K562 (cell line): Measurements from ENCODE around the gene ENKD1. TPM values are rescaled to one million over a fixed set of nuclear protein-coding genes. Genes with fewer than 3 reads are reported as not detected.

Experiments
- ATAC-seq: fragments of 200-7000 bp; cut with Tn5 transposase; 3 replicates; pipeline ENCODE4 v1.9.1; 2020; ENCODE audit warnings: moderate library complexity
- BruUV-seq: library from RNA; stranded (reverse); fragments of 400-500 nt; replicated peaks from 2 replicates; lab custom pipeline; 2021; lab: Mats Ljungman, UMichigan
- CTCF ChIA-PET: fragments of 300-600 bp; formaldehyde crosslinking; extraction: SDS; loops from one replicate; lab custom pipeline; 2021; ENCODE audit warnings: low intra/inter-chr PET ratio; lab: Yijun Ruan, JAX
- POLR2A ChIA-PET: fragments of 300-600, 350-650 bp; sonication (Branson Sonifier 250); formaldehyde crosslinking; extraction: SDS; loops from one replicate; lab custom pipeline; 2021; ENCODE audit warnings: antibody characterized with exemption, inconsistent platforms; lab: Yijun Ruan, JAX
- DNase-seq, 4 experiments: peaks; one replicate each; pipeline versions ENCODE4 v3.0.0 to v3.0.0-alpha.2; 2011 to 2018; ENCODE audit warnings: low spot score in 3 of 4, mixed read lengths in 3 of 4; ENCODE audit errors: extremely low read depth in 1 of 4
- FAIRE-seq: peaks from 2 replicates; lab custom pipeline; 2011; peaks lifted over from hg19 to GRCh38; lab: Jason Lieb, UNC
- H2AFZ ChIP-seq: 2 replicates; pipeline ENCODE4 v1.6.0; 2011; ENCODE audit warnings: low read depth, low read length, control low read depth, inconsistent platforms
- H3K27ac ChIP-seq: fragments of 200-600 bp; 3 replicates; pipeline ENCODE4 v1.8.0; 2011; ENCODE audit warnings: low read depth, mild to moderate bottlenecking, control low read depth, inconsistent platforms, low read length, moderate library complexity, mixed read lengths; ENCODE audit errors: extremely low read depth
- H3K27me3 ChIP-seq, 2 experiments: fragments of 300-600 bp in 1 of 2; 2 replicates in 1 of 2; 3 replicates in 1 of 2; pipeline versions ENCODE4 v1.6.0 to v1.8.0; 2011; ENCODE audit warnings: inconsistent platforms in 2 of 2, low read length in 2 of 2, mild to moderate bottlenecking in 1 of 2, mixed read lengths in 1 of 2, moderate library complexity in 1 of 2; ENCODE audit not compliant: control insufficient read depth in 2 of 2, insufficient read depth in 2 of 2
- H3K36me3 ChIP-seq: fragments of 300-600 bp; 3 replicates; pipeline ENCODE4 v1.8.0; 2011; ENCODE audit warnings: mild to moderate bottlenecking, low read length, inconsistent platforms; ENCODE audit not compliant: control insufficient read depth, insufficient read depth
- H3K4me1 ChIP-seq, 2 experiments: fragments of 200-600 bp in 1 of 2; replicated peaks in 1 of 2; 2 replicates in 1 of 2; 3 replicates in 1 of 2; pipeline versions ENCODE4 v1.5.1 to v1.8.0; 2011; ENCODE audit warnings: inconsistent platforms in 2 of 2, low read length in 2 of 2, mild to moderate bottlenecking in 1 of 2, mixed read lengths in 1 of 2, moderate library complexity in 1 of 2; ENCODE audit not compliant: control insufficient read depth in 2 of 2, insufficient read depth in 2 of 2
- H3K4me2 ChIP-seq: 2 replicates; pipeline ENCODE4 v1.6.1; 2011; ENCODE audit warnings: low read length, control low read depth, inconsistent platforms, mixed read lengths; ENCODE audit not compliant: insufficient read depth
- H3K4me3 ChIP-seq: fragments of 200-600 bp; sonication (generic), shearing (Covaris generic); 2 replicates; pipeline ENCODE4 v1.5.1; 2016; ENCODE audit warnings: control low read depth, inconsistent platforms
- H3K79me2 ChIP-seq: fragments of 200-600 bp; 3 replicates; pipeline ENCODE4 v1.8.0; 2011; ENCODE audit warnings: low read length, inconsistent platforms; ENCODE audit not compliant: control insufficient read depth, insufficient read depth
- H3K9ac ChIP-seq, 2 experiments: 2 replicates each; pipeline versions ENCODE4 v1.6.0 to v1.6.1; 2011; ENCODE audit warnings: low read depth in 2 of 2, low read length in 2 of 2, control low read depth in 1 of 2, inconsistent platforms in 1 of 2, mild to moderate bottlenecking in 1 of 2, mixed read lengths in 1 of 2; ENCODE audit not compliant: insufficient read depth in 1 of 2
- H3K9me1 ChIP-seq: one replicate; pipeline ENCODE4 v1.6.0; 2011; ENCODE audit warnings: inconsistent platforms, mild to moderate bottlenecking, low read length, moderate library complexity; ENCODE audit not compliant: control insufficient read depth, insufficient read depth
- H3K9me3 ChIP-seq: replicated peaks from 2 replicates; pipeline ENCODE4 v1.5.1; 2011; ENCODE audit warnings: low read depth, low read length, inconsistent platforms; ENCODE audit not compliant: control insufficient read depth, insufficient read depth
- H4K20me1 ChIP-seq: replicated peaks from 2 replicates; pipeline ENCODE4 v1.6.1; 2011; ENCODE audit warnings: low read length, inconsistent platforms, mixed read lengths; ENCODE audit not compliant: control insufficient read depth, insufficient read depth
- EP400 ChIP-seq: fragments of 450-650 bp; IDR thresholded peaks from 2 replicates; pipeline ENCODE4 v1.6.1; 2017; ENCODE audit warnings: antibody characterized with exemption, mild to moderate bottlenecking, moderate library complexity
- NFATC3 ChIP-seq: fragments of 450-650 bp; IDR thresholded peaks from 2 replicates; pipeline ENCODE4 v1.6.1; 2017; ENCODE audit warnings: mild to moderate bottlenecking
- ZFP1 ChIP-seq: fragments of 450-650 bp; formaldehyde crosslinking; IDR thresholded peaks from 2 replicates; pipeline ENCODE4 v1.4.0; 2020; ENCODE audit warnings: mild to moderate bottlenecking, mixed read lengths
- ZNF121 ChIP-seq: sonication (generic); formaldehyde crosslinking; conservative IDR thresholded peaks from 2 replicates; pipeline ENCODE4 v1.8.0; 2022; ENCODE audit warnings: missing genetic modification reagents
- WGBS: fragments of 100-300 bp; shearing (Covaris generic); methylation state at CpG from one replicate; pipeline ENCODE4 v1.1.6; 2016; ENCODE audit warnings: low coverage, mixed read lengths; ENCODE audit not compliant: insufficient coverage; ENCODE audit errors: missing lambda C conversion rate; 5-methylcytosine and 5-hydroxymethylcytosine counted together
- in situ Hi-C: fragments of 300-500 bp; cut with MboI; formaldehyde crosslinking; loops from 4 replicates; pipeline ENCODE4 v1.15.0; 2018; ENCODE audit warnings: inconsistent platforms, mixed read lengths
- intact Hi-C: fragments of 100-400 bp; cut with micrococcal nuclease; formaldehyde crosslinking; loops from 2 replicates; pipeline ENCODE4 v1.14.2; 2022
- polyA plus RNA-seq, 8 experiments: library from polyadenylated mRNA; depleted of rRNA in 4 of 8; stranded (reverse) in 5 of 8; unstranded in 3 of 8; fragments of >200 nt; fragmentation: Nextera tagmentation in 2 of 8; fragmentation: Illumina TruSeq in 1 of 8; extraction: Ambion mirVana in 2 of 8; extraction: Trizol in 1 of 8; gene quantifications; 2 replicates each; pipeline versions ENCODE4 v1.2.1 to v1.2.3, GENCODE V29; 2011 to 2014; ENCODE audit warnings: inconsistent platforms in 1 of 8, missing spikeins in 1 of 8
- total RNA-seq, 7 experiments: library from RNA; depleted of rRNA in 6 of 7; stranded (reverse); fragments of >200 nt in 6 of 7; fragmentation: Illumina TruSeq in 2 of 7; extraction: Trizol in 2 of 7; gene quantifications; 2 replicates each; pipeline versions ENCODE4 v1.2.1 to v1.2.3, GENCODE V29; 2011 to 2021; ENCODE audit warnings: low replicate concordance in 1 of 7
- TF ChIP-seq, protein P1 (sequence below): fragments of 450-650 bp; IDR thresholded peaks from 2 replicates; pipeline ENCODE4 v1.6.1; 2018; ENCODE audit not compliant: partially characterized antibody

ENKD1 gene
- total and polyA plus RNA-seq, 9 of the 15 experiments (the other 6 are each of a cell fraction or from before 2014, with no cell fraction given) = 1.1 to 26.9 (median 8.3) TPM

DNA sequence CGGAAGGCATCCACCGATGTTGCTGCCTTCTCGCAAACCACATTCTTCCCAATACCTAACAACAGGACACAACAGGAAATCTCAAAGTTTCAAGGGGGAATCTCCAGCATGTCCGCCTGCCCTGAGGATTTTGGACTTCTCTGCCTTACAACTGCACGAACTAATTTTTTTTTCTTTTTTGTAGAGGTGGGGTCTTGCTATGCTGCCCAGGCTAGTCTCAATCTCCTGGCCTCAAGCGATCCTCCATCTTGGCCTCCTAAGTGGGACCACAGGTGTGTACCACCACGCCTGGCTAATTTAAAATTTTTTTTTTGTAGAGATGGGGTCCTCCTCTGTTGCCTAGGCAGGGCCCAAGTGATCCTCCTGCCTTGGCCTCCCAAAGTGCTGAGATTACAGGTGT, 9.4 kb upstream of the ENKD1 start:
- Histone ChIP-seq H3K4me3 (no peak overlapping the region), H3K27me3 (no peaks in the 10 kb centered on the region), H3K4me1 (peaks cover 0 to 5% of the 10 kb centered on the region in 2 experiments; a peak in 3 of 5 replicates), H3K4me2 (no peak overlapping the region), H3K79me2 (no peaks in the 10 kb centered on the region), H2AFZ (no peak overlapping the region), H3K27ac (no peak overlapping the region), H3K9me1 (peaks cover 1% of the 10 kb centered on the region), H3K36me3 (peaks cover 3% of the 10 kb centered on the region; the same call in 1 of the 3 replicates), H3K9me3 (no peaks in the 10 kb centered on the region), H4K20me1 (0 out of 2 replicates have a peak, but pooled peaks cover 1% of the 10 kb centered on the region), H3K9ac (peak overlapping the region in 1 of 2 experiments; percentile 29; a peak in 1 of 4 replicates)
- BruUV-seq = no TSS peak
- no peak for DNase-seq
- intact Hi-C loops (no loop called here), in situ Hi-C loops (loop anchor here (10.0 kb wide), 1 partner anchor 369 kb away; no protein-coding TSS in a partner anchor)
- POLR2A ChIA-PET = interaction anchor here (0.7 kb wide), 2 partner anchors 53 to 260 kb away, joined by 3 to 4 read pairs; no protein-coding TSS in a partner anchor
- CTCF ChIA-PET = no interaction called here
- WGBS = 80% methylated on average over 6 of the region's 7 CpGs
- TF ChIP-seq NFATC3 = no peak
- TF ChIP-seq, protein P1, sequence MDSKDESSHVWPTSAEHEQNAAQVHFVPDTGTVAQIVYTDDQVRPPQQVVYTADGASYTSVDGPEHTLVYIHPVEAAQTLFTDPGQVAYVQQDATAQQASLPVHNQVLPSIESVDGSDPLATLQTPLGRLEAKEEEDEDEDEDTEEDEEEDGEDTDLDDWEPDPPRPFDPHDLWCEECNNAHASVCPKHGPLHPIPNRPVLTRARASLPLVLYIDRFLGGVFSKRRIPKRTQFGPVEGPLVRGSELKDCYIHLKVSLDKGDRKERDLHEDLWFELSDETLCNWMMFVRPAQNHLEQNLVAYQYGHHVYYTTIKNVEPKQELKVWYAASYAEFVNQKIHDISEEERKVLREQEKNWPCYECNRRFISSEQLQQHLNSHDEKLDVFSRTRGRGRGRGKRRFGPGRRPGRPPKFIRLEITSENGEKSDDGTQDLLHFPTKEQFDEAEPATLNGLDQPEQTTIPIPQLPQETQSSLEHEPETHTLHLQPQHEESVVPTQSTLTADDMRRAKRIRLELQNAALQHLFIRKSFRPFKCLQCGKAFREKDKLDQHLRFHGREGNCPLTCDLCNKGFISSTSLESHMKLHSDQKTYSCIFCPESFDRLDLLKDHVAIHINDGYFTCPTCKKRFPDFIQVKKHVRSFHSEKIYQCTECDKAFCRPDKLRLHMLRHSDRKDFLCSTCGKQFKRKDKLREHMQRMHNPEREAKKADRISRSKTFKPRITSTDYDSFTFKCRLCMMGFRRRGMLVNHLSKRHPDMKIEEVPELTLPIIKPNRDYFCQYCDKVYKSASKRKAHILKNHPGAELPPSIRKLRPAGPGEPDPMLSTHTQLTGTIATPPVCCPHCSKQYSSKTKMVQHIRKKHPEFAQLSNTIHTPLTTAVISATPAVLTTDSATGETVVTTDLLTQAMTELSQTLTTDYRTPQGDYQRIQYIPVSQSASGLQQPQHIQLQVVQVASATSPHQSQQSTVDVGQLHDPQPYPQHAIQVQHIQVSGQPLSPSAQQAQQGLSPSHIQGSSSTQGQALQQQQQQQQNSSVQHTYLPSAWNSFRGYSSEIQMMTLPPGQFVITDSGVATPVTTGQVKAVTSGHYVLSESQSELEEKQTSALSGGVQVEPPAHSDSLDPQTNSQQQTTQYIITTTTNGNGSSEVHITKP = no peak
- TF ChIP-seq ZFP1 (CRISPR knock-in tag) = no peak
- peak; percentile 79 for TF ChIP-seq ZNF121 (CRISPR knock-in tag)
- TF ChIP-seq EP400 = no peak
- no peak for FAIRE-seq
- ATAC-seq = no peak
